GM19438 (cell line): ENCODE measurements around the gene ACVR1.
"Not testable (repeated sequence)": the region's sequence is repeated elsewhere in the genome, so short reads cannot be mapped to it uniquely, and the experiment has no call there.

Experiments
- ATAC-seq: cut with Tn5 transposase; IDR thresholded peaks from one replicate; pipeline ENCODE4 v1.9.1; 2021; ENCODE audit warnings: low read depth; ENCODE audit not compliant: unreplicated experiment

ACVR1 gene

DNA sequence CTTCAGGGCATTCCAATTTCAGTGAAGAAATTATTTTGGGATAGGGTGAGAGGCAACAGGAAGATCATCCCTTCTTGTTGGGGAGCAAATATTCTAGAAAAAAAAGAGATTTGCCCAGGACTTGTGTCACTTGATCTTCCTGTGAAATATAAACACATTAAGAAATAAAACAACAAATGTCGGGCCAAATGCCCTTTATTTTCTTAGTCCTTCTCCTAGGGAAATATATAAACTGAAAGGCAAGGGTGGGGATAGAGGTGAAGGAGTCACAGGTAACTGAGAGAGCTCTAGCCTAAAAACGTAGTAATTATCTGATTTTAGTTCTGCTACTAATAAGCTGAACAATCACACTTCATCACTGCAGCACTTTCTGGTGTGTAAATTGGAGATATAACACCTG is 142.9 kb downstream of the ACVR1 start:
- ATAC-seq, result no peak

DNA sequence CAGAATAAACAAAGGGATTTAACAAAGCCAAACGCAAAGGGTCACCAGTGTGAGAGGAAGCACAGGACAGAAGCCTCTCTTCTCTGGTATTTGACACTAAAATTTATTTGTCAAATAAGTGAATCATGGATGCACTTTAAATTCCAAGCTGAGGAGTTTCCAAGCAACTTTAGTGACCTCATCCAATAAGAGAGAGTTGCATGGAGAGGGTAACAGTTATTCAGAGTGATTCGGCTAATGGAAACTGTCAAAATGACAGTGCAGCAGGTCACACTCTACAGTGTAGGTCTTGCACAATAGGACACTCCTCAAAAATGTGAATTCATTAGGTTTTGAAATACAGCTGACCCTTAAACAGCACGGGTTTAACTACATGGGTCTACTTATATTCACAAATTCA is 143.5 kb downstream of the ACVR1 start:
- ATAC-seq, result no peak

DNA sequence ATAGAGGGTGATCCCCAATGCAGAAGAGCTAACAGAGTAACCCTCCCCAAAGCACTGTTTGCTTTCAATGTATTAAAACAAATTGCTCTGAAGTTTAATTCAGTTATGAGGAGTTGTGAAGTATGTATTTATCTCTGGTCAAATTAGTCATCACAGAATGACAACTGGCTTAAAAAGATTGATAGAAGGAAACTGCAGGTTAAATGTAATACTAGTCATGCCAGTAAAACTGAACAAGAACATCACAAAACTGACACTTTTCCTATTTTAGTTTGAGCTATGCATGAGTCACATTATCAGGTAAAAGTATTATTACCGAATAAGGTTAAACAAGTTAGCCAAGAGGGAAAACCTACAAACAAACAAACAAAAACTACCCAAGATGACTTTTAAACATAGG is 148.4 kb downstream of the ACVR1 start:
- ATAC-seq, result no peak

DNA sequence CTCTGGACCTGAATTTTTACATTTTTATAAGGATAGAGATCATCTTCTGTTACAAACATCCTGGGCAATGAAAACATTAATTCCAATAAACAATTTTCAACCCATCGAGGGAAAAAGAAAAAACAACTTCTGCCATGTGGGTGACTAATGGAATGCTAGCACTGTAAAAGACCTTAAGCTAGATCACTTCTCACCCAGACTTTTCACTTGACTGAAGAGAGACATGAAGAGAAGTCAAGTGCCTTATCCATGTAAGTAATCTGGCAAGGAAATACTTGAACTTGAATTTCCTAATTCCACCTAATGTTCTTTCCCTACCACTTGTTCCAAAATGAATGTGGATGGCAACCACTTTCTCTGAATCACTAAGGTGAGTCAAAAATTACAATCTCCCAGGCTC is 149.2 kb downstream of the ACVR1 start:
- ATAC-seq, result no peak

DNA sequence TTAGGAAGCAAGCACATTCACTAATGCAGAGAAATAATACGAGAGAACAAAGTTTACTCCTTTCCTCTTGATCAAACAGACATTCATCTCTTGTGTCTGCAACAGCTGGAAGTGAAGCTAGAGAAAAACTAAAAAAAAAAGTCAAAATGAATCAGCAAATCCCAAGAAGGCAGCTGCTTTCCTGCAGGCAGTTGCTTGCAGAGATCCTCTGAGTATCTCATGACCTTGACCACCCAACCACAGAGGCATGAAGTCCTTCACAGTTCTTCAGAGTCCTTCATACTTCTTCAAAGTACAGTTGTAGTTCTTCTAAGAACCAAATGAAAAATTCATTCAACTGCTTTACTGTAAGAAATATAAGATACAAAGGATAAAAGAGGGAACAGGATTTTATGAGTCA is 150.3 kb downstream of the ACVR1 start:
- ATAC-seq, result no peak

DNA sequence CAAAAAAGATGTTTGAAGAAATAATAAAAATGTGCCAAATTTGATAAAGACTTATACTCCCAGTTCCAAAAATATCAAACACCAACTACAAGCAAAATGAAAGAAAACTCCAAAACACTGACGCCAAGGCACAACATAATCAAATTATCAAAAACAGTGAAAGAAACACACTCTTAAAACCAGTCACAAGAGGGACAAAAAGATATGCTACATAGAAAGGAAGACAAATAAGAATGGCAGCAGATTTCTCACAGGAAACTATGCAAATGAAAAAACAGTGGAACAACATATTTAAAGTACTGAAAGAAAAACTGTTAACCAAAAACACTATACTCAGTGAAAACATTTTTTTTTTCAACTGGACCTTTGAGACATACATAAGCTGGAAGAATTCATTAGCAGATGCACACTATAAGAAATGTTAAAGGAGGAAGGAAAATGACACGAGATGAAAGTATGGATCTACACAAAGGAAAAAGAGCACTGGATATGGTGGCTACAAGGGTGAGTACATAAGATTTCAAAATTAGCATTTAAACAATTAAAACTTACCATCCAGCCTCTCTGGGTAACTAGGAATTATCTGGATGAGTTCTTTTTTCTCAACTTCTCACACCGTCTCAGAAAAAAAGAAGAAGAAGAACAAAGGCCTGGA is 153.4 kb downstream of the ACVR1 start:
- ATAC-seq, result no peak

DNA sequence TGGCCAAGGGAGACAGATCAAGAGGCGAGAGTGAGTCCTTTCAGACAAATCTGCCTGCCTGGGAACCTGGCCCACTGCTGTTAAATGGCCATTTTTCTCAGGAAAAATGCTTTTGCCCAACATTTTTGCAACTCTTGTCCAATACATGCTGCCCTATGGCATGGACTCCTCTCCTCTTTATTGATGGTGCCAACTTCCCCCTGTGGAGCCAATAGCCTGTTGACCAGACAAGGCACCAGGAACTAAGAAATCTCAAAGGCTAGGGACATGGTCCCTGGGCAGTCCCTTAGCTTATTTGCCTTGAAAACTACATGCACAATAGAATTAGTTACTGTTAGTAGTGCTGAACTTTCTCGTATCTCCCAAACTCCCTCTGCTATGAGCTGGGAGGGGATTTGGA is 155.6 kb downstream of the ACVR1 start:
- no peak for ATAC-seq

DNA sequence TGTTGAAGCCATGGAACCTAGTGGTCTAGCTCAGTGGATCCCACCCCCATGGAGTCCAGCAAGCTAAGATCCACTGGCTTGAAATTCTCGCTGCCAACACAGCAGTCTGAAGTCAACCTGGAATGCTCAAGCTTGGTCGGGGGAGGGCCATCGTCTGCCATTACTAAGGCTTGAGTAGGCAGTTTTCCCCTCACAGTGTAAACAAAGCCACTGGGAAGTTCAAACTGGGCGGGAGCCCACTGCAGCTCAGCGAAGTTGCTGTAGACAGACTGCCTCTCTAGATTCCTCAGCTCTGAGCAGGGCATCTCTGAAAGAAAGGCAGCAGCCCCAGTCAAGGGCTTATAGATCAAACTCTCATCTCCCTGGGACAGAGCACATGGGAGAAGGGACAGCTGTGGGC is 171.5 kb downstream of the ACVR1 start:
- ATAC-seq, result not testable (repeated sequence)

DNA sequence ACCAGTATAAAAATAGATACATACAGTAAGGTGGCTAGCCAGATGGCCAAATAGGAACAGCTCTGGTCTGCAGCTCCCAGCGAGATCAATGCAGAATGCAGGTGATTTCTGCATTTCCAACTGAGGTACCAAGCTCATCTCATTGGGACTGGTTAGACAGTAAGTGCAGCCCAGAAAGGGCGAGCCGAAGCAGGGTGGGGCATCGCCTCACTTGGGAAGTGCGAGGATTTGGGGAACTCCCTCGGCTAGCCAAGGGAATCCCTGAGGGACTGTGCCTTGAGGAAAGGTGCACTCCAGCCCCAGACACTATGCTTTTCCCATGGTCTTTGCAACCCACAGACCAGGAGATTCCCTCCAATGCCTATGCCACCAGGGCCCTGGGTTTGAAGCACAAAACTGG is 172.0 kb downstream of the ACVR1 start:
- ATAC-seq, result not testable (repeated sequence)

DNA sequence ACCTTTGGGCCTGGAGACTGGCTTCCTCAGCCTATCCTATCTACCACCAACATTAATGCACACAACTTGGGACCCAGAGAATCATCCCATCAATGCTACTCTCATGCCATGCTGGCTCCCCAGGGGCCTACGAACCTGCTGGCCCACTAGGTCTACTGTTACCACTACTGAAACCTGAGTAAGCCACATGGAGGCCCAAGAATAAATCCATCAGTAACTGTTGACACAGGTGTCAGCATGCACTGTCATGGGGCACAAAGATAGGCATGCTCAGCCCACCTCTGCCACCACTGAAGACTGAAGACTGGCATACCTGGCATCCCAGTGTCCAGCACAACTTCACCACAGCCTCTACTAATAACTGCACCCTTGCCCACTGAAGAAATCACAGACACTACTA is 176.3 kb downstream of the ACVR1 start:
- no peak for ATAC-seq

DNA sequence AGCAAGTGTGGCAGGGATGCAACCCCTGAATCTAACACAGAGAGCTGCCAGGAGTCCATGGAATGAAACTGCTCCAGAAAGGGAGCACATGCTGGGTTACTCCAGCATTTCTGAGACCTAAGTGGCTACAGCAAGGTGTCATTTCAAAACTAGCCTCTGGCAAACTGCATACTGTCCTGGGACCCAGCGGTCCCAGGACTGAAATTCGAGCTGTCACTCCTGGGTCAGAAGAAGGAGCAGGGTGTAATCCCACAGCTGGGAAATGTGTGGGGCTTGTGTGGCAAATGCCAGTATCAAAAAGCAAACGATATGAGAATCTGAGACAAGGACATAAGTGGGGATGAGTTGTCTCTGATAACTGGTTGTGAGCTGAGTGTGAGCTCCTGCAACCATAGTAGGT is 177.1 kb downstream of the ACVR1 start:
- no peak for ATAC-seq

DNA sequence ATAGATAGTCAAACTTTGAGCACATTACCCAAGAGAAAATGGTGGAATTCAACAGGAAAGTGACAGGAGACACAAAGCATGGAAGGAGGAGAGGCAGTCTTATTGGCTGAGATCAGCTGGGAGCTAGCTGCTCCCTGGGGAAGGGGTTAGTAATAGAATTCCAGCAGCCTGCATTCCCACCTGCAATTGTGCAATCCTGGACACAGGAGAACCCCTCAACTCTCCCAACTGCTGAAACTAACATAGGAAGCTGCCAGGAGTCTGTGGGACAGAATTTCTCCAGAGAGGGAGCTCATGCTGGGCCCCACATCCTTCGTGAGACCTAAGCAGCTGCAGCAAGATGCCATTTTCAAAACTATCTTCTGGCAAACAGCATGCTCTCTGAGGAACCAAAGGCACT is 177.7 kb downstream of the ACVR1 start:
- ATAC-seq, result no peak

DNA sequence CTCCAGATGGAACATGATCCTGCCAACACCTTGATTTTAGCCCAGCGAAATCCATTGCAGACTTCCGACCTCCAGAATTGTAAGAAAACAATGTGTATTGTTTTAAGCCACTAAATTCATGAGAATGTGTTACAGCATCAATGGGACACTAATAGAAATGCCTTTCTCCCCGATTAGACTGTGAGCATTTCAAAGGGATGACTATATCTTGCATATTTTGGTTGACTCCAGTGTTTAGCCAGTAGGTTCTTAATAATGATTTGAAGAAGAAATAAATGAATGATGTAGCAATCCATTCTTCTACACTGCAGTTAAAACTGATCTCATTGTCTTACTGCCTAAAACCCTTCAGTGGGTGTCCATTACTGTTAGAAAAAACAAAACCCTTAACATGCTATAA is 180.1 kb downstream of the ACVR1 start:
- no peak for ATAC-seq

DNA sequence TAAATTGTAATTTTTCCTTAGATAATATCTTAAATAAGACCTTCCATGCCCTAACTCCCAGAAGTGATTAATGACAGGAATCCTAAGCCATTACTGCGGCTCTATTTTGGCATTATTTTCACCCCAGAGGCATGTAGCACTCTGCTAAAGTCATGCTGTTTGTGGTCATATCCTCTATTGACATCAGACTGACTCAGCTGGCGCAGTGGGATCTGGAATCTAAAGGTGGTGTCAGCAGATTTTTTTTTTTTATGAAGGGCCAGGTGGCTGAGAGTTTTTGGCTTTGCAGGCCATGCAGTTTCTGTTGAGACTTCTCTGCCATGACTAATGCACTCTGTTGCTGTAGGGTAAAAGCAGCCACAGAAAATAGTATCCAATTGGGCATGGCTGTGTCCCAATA is 183.4 kb downstream of the ACVR1 start:
- ATAC-seq, result no peak

DNA sequence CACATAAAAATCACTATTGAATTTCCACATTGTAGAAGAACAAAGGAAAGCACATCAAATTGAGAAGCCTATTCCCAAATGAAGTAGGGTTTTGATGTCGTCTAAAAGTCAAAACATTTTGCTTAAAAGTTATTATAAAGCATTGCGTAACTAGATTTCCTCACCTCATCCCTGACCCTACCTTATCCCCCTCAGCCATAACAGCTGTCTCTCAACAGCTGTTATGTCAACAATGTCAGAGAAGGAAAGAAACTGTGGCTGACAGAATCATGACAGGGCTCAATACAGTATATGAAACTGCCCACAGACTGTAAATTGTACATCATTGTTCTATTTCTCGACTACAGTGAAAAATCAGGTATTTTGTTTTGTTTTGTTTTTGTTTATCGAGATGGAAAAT is 184.4 kb downstream of the ACVR1 start:
- no peak for ATAC-seq

DNA sequence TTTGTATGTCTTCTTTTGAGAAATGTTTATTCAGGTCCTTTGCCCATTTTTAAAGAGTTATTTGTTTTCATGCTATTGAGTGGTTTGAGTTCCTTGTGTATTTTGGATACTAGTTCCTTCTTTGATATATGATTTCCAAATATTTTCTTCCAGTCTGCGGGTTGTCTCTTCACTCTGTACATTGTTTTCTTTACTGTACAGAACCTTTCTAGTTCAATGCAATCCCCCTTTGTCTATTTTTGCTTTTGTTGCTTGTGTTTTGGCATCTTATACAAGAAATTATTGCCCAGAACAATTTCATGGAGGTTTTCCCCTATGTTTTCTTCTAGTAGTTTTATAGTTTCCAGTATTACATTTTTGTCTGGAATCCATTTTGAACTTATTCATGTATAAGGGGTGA is 185.0 kb downstream of the ACVR1 start:
- no peak for ATAC-seq
